Endothelial cell of umbilical vein (primary cell): ENCODE measurements around the gene ACYP2. TPM values are rescaled to one million over a fixed set of nuclear protein-coding genes. Genes with fewer than 3 reads are reported as not detected.

ENCODE experiments used
- BruUV-seq: library from RNA; stranded (reverse); fragments of 400-500 nt; replicated peaks from 2 replicates; lab custom pipeline; 2021; lab: Mats Ljungman, UMichigan
- CTCF ChIA-PET: fragments of 300-600, 350-600 bp; sonication (Branson Sonifier 250); formaldehyde crosslinking; loops from one replicate; lab custom pipeline; 2021; ENCODE audit warnings: antibody characterized with exemption, inconsistent platforms; lab: Charles Lee
- POLR2A ChIA-PET: fragments of 300-600, 350-600 bp; sonication (Branson Sonifier 250); formaldehyde crosslinking; loops from one replicate; lab custom pipeline; 2021; ENCODE audit warnings: antibody characterized with exemption, inconsistent platforms; lab: Charles Lee
- DNase-seq: peaks from one replicate; pipeline ENCODE4 v3.0.0-alpha.2; 2011; ENCODE audit warnings: low read depth, low spot score
- FAIRE-seq: peaks from 2 replicates; lab custom pipeline; 2011; peaks lifted over from hg19 to GRCh38; lab: Jason Lieb, UNC
- H2AFZ ChIP-seq: 2 replicates; pipeline ENCODE4 v1.6.0; 2012; ENCODE audit warnings: low read depth, low read length, control low read depth, inconsistent platforms
- H3K27ac ChIP-seq: 2 replicates; pipeline ENCODE4 v1.5.1; 2011; ENCODE audit warnings: low read depth, mild to moderate bottlenecking, control low read depth, low read length, moderate library complexity; ENCODE audit not compliant: insufficient read depth
- H3K27me3 ChIP-seq, 2 experiments: 2 replicates each; pipeline versions ENCODE4 v1.6.0 to v1.6.1; 2011; ENCODE audit warnings: low read length in 2 of 2, mixed read lengths in 1 of 2; ENCODE audit not compliant: control insufficient read depth in 2 of 2, insufficient read depth in 2 of 2
- H3K36me3 ChIP-seq, 2 experiments: 2 replicates in 1 of 2; 3 replicates in 1 of 2; pipeline ENCODE4 v1.5.1; 2011; ENCODE audit warnings: low read length in 2 of 2, mild to moderate bottlenecking in 1 of 2, moderate library complexity in 1 of 2; ENCODE audit not compliant: control insufficient read depth in 2 of 2, insufficient read depth in 2 of 2; ENCODE audit errors: extremely low read depth in 1 of 2
- H3K4me1 ChIP-seq: 3 replicates; pipeline ENCODE4 v1.5.1; 2011; ENCODE audit warnings: mild to moderate bottlenecking, low read length; ENCODE audit not compliant: control insufficient read depth, insufficient read depth; ENCODE audit errors: extremely low read depth
- H3K4me2 ChIP-seq: 2 replicates; pipeline ENCODE4 v1.6.1; 2011; ENCODE audit warnings: low read length, control low read depth, mixed read lengths; ENCODE audit not compliant: insufficient read depth
- H3K4me3 ChIP-seq, 3 experiments: fragments of 200-600 bp in 1 of 3; sonication (generic), shearing (Covaris generic) in 1 of 3; replicated peaks in 1 of 3; 2 replicates each; pipeline ENCODE4 v1.5.1; 2011 to 2016; ENCODE audit warnings: control low read depth in 3 of 3, low read length in 3 of 3, mild to moderate bottlenecking in 2 of 3, inconsistent platforms in 1 of 3, low read depth in 1 of 3, moderate library complexity in 1 of 3; ENCODE audit not compliant: insufficient read depth in 1 of 3
- H3K79me2 ChIP-seq: 2 replicates; pipeline ENCODE4 v1.6.0; 2012; ENCODE audit warnings: low read length, inconsistent platforms; ENCODE audit not compliant: control insufficient read depth, insufficient read depth
- H3K9ac ChIP-seq: replicated peaks from 2 replicates; pipeline ENCODE3; 2011; ENCODE audit warnings: low read length, control low read depth; ENCODE audit not compliant: insufficient read depth; ENCODE audit errors: extremely low read depth
- H3K9me1 ChIP-seq: replicated peaks from 3 replicates; pipeline ENCODE4 v1.6.0; 2011; ENCODE audit warnings: mild to moderate bottlenecking, low read length; ENCODE audit not compliant: control insufficient read depth, insufficient read depth; ENCODE audit errors: extremely low read depth
- H3K9me3 ChIP-seq: replicated peaks from 2 replicates; pipeline ENCODE4 v1.5.1; 2012; ENCODE audit warnings: low read length, inconsistent platforms; ENCODE audit not compliant: control insufficient read depth, insufficient read depth
- H4K20me1 ChIP-seq: replicated peaks from 2 replicates; pipeline ENCODE3; 2011; ENCODE audit warnings: mild to moderate bottlenecking, low read length; ENCODE audit not compliant: control insufficient read depth, insufficient read depth; ENCODE audit errors: extremely low read depth
- CTCF ChIP-seq, 2 donors: IDR thresholded peaks; 1 replicate in 1 of 2; 2 replicates in 1 of 2; pipeline ENCODE4 v1.5.1; 2011; ENCODE audit warnings: low read length in 2 of 2, mild to moderate bottlenecking in 2 of 2, moderate library complexity in 2 of 2, control low read depth in 1 of 2, inconsistent platforms in 1 of 2, low read depth in 1 of 2; ENCODE audit not compliant: insufficient read depth in 1 of 2; ENCODE audit errors: extremely low read depth in 1 of 2
- EZH2 ChIP-seq: IDR thresholded peaks from 2 replicates; pipeline ENCODE4 v1.6.1; 2012; ENCODE audit warnings: borderline replicate concordance, low read depth, mild to moderate bottlenecking, moderate library complexity, low read length, inconsistent platforms; ENCODE audit not compliant: severe bottlenecking
- FOS ChIP-seq: IDR thresholded peaks from 2 replicates; pipeline ENCODE4 v1.6.1; 2011; ENCODE audit warnings: mild to moderate bottlenecking, low read length, moderate library complexity, borderline replicate concordance; ENCODE audit not compliant: insufficient read depth
- GATA2 ChIP-seq: IDR thresholded peaks from 2 replicates; pipeline ENCODE4 v1.7.0; 2011; ENCODE audit warnings: low read depth, mild to moderate bottlenecking, moderate library complexity, mixed read lengths, low read length; ENCODE audit not compliant: insufficient read length, insufficient read depth
- JUN ChIP-seq: IDR thresholded peaks from 2 replicates; pipeline ENCODE4 v1.6.1; 2011; ENCODE audit warnings: borderline replicate concordance, low read depth; ENCODE audit not compliant: insufficient read length, insufficient read depth
- MYC ChIP-seq: IDR thresholded peaks from one replicate; pipeline ENCODE4 v1.6.1; 2011; ENCODE audit warnings: mild to moderate bottlenecking, low read depth, low read length
- POLR2A ChIP-seq: IDR thresholded peaks from 2 replicates; pipeline ENCODE4 v1.6.1; 2012; ENCODE audit warnings: low read depth, mild to moderate bottlenecking, control low read depth, low read length
- POLR2AphosphoS5 ChIP-seq: IDR thresholded peaks from 2 replicates; pipeline ENCODE4 v1.6.1; 2012; ENCODE audit warnings: low read depth, mild to moderate bottlenecking, control low read depth, low read length, moderate library complexity; ENCODE audit not compliant: insufficient read depth
- dilution Hi-C: fragments of 300-500 bp; cut with MboI; formaldehyde crosslinking; loops from one replicate; pipeline ENCODE4 v1.15.0; 2019; ENCODE audit warnings: low sequenced_read_pairs; ENCODE audit not compliant: extremely low pct_ligation_motif_present
- intact Hi-C: fragments of 100-400 bp; cut with micrococcal nuclease; formaldehyde crosslinking; loops from one replicate; pipeline ENCODE4 v1.10.0; 2022
- polyA plus RNA-seq, 4 experiments: library from polyadenylated mRNA; depleted of rRNA in 3 of 4; stranded (reverse) in 3 of 4; unstranded in 1 of 4; fragments of >200 nt; gene quantifications; 2 replicates each; pipeline versions ENCODE4 v1.2.1 to v1.2.3, GENCODE V29; 2011 to 2012; ENCODE audit warnings: missing spikeins in 1 of 4
- total RNA-seq: library from RNA; stranded (reverse); gene quantifications from 2 replicates; pipeline ENCODE4 v1.2.3, GENCODE V29; 2021
- TF ChIP-seq, protein P1 (sequence below): IDR thresholded peaks from 2 replicates; pipeline ENCODE4 v1.6.1; 2011; ENCODE audit not compliant: insufficient read depth, insufficient read length

The ACYP2 gene
- total and polyA plus RNA-seq, 2 donors (not counting 3 experiments of a cell fraction or from before 2014, with no cell fraction given), result 3.9 to 7.9 TPM

DNA sequence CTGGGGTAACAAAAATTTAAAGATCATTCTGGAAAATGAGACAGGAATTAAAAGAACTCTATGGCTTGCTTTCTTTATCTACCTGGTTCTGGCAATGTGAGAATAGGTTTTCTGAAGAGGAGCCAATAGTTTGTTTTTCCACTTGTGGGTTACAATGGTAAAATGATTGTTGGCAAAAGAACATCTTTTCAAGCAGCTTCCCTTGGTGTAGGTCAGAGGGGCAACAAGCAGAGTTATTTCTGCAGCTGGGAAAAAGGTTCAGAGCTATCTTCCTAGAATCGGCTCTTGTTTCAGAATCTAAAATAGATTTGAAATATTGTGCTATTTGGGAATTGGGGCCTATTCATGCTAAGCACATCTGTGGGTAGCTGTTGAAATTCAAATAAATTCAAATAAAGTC is 152.2 kb downstream of the ACYP2 start:
- H3K9me3 ChIP-seq, result no peaks in the 10 kb centered on the region
- H3K27me3 ChIP-seq, result no peaks in the 10 kb centered on the region
- H3K79me2 ChIP-seq, result no peaks in the 10 kb centered on the region
- H3K4me3 ChIP-seq, result no peak overlapping the region
- ChIA-PET POLR2A (no interaction called here), CTCF (interaction anchor here (1.5 kb wide), 2 partner anchors 8 to 12 kb away, joined by 3 to 7 read pairs; no protein-coding TSS in a partner anchor)
- no peak overlapping the region for H2AFZ ChIP-seq
- no peaks in the 10 kb centered on the region for H4K20me1 ChIP-seq
- no peaks in the 10 kb centered on the region for H3K9me1 ChIP-seq
- BruUV-seq, result no TSS peak
- no peaks in the 10 kb centered on the region for H3K36me3 ChIP-seq
- no peak for TF ChIP-seq MYC
- no peak for TF ChIP-seq POLR2A
- TF ChIP-seq EZH2, result no peak
- no peak for TF ChIP-seq CTCF (IDR thresholded peaks at IDR 0.05; ENCODE audit: extremely low read depth in 1 of 2, insufficient read depth in 1 of 2, low read depth in 1 of 2, low read length in 2 of 2)
- TF ChIP-seq GATA2, result no peak
- no peak for TF ChIP-seq JUN
- TF ChIP-seq FOS, result no peak
- TF ChIP-seq, protein P1, sequence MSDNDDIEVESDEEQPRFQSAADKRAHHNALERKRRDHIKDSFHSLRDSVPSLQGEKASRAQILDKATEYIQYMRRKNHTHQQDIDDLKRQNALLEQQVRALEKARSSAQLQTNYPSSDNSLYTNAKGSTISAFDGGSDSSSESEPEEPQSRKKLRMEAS, result no peak
- no peak for TF ChIP-seq POLR2AphosphoS5
- DNase-seq, result peak; percentile 33
- dilution Hi-C loops (no loop called here), intact Hi-C loops (no loop called here)
- no peak for FAIRE-seq
- no peaks in the 10 kb centered on the region for H3K4me1 ChIP-seq
- no peak overlapping the region for H3K27ac ChIP-seq
- no peak overlapping the region for H3K4me2 ChIP-seq
- no peak overlapping the region for H3K9ac ChIP-seq
